Psoas muscle (tissue), 8 donors: ENCODE measurements around the gene ATP13A3. TPM values are rescaled to one million over a fixed set of nuclear protein-coding genes. Genes with fewer than 3 reads are reported as not detected.

Experiments used
- ATAC-seq, 4 donors: fragments of 200-7000 bp; cut with Tn5 transposase; one replicate each; pipeline ENCODE4 v1.9.1; 2020; ENCODE audit warnings: moderate library complexity in 3 of 4, mild to moderate bottlenecking in 2 of 4
- DNase-seq, 2 donors: peaks; one replicate each; pipeline ENCODE4 v3.0.0-alpha.2; 2020
- H3K27ac ChIP-seq: fragments of 200-600 bp; one replicate; pipeline ENCODE4 v1.8.0; 2022
- H3K27me3 ChIP-seq, 3 donors: fragments of 200-600 bp in 1 of 3; one replicate each; pipeline versions ENCODE4 v1.6.1 to v1.8.0; 2013 to 2022; ENCODE audit warnings: low read length in 2 of 3, mild to moderate bottlenecking in 2 of 3, moderate library complexity in 1 of 3; ENCODE audit not compliant: insufficient read depth in 3 of 3
- H3K36me3 ChIP-seq, 2 donors: fragments of 200-600 bp in 1 of 2; one replicate each; pipeline versions ENCODE4 v1.6.1 to v1.8.0; 2013 to 2022; ENCODE audit warnings: low read depth in 1 of 2, mild to moderate bottlenecking in 1 of 2, moderate library complexity in 1 of 2; ENCODE audit not compliant: insufficient read depth in 1 of 2
- H3K4me1 ChIP-seq: fragments of 200-600 bp; one replicate; pipeline ENCODE4 v1.8.0; 2022
- H3K4me3 ChIP-seq: fragments of 200-600 bp; one replicate; pipeline ENCODE4 v1.8.0; 2022; ENCODE audit warnings: mild to moderate bottlenecking
- H3K9me3 ChIP-seq: fragments of 200-600 bp; one replicate; pipeline ENCODE4 v1.8.0; 2022
- CTCF ChIP-seq: fragments of 200-600 bp; IDR thresholded peaks from one replicate; pipeline ENCODE4 v1.8.0; 2022; ENCODE audit warnings: antibody characterized with exemption
- WGBS, 3 donors: extraction: QIAGEN DNeasy Blood & Tissue Kit; methylation state at CpG; one replicate each; pipeline versions ENCODE4 v1.1.6 to v1.1.7; 2013; 5-methylcytosine and 5-hydroxymethylcytosine counted together
- intact Hi-C, 2 donors: fragments of 100-400 bp; cut with DNase I; formaldehyde crosslinking; loops; one replicate each; pipeline versions ENCODE4 v1.11.0 to v1.14.2; 2022
- polyA plus RNA-seq, 3 donors: library from polyadenylated mRNA; stranded (reverse); fragments of 200-250 nt; gene quantifications; one replicate each; pipeline ENCODE4 v1.2.3, GENCODE V29; 2013
- total RNA-seq, 4 donors: library from RNA; stranded (reverse); fragmentation: NEBNext Ultra II Directional in 2 of 4; extraction: Animal tissue kit (Norgen Biotek cat#: 25700) in 2 of 4; gene quantifications; one replicate each; pipeline versions ENCODE4 v1.2.1 to v1.2.4, GENCODE V29; 2021 to 2023
- donor health status: healthy with polysubstance abuse.
- donor health status: DM: no; HTN: no; CAD: no; lungs with moderate emphysema.
- donor health status: Bipolar disorder and iron deficiency.
- donor health status: healthy.
- donor health status: DM: yes; HTN: yes; CAD: no.
- donor health status: DM: no; HTN: no; CAD: no.
- donor health status: DM: no; HTN: no; CAD: no.
- donor health status: DM: yes; HTN: yes; CAD: no.

Gene ATP13A3
- total and polyA plus RNA-seq, 7 donors: 10.4 to 72.7 (median 46.6) TPM

GRCh38 chr3:194367992-194368841 is 118.6 kb downstream of the ATP13A3 start:
- no peak for ATAC-seq
- no peak for DNase-seq
- no peak overlapping the region for H3K27ac ChIP-seq
- TF ChIP-seq CTCF: no peak
- intact Hi-C loops: no loop called here
- WGBS, 3 donors: 41 to 55% (median 42%) methylated on average over 18 of the region's 18 CpGs
- H3K4me1 ChIP-seq: peaks cover 16% of the 10 kb centered on the region
- H3K36me3 ChIP-seq: no peaks in the 10 kb centered on the region
- H3K4me3 ChIP-seq: no peak overlapping the region
- H3K27me3 ChIP-seq: peaks cover 0 to 34% (median 0%) of the 10 kb centered on the region in 3 donors
- H3K9me3 ChIP-seq: no peaks in the 10 kb centered on the region

- TF ChIP-seq CTCF: no peak
- Histone ChIP-seq H3K27me3 (peaks cover 0 to 32% (median 0%) of the 10 kb centered on the region in 3 donors), H3K9me3 (no peaks in the 10 kb centered on the region), H3K27ac (no peak overlapping the region), H3K36me3 (no peaks in the 10 kb centered on the region), H3K4me3 (no peak overlapping the region), H3K4me1 (peaks cover 16% of the 10 kb centered on the region)
- intact Hi-C loops: no loop called here
- ATAC-seq (no peak), DNase-seq (no peak)
- WGBS, 3 donors: 74 to 83% (median 79%) methylated on average over 12 of the region's 12 CpGs
Observed at GRCh38 chr3:194365978-194366490, 120.8 kb downstream of the ATP13A3 start.

GRCh38 chr3:194365526-194365925 is 121.3 kb downstream of the ATP13A3 start:
- intact Hi-C loops: no loop called here
- DNase-seq (no peak), ATAC-seq (no peak)
- H3K4me1 ChIP-seq: peaks cover 16% of the 10 kb centered on the region
- H3K4me3 ChIP-seq: no peak overlapping the region
- no peak overlapping the region for H3K27ac ChIP-seq
- no peaks in the 10 kb centered on the region for H3K36me3 ChIP-seq
- H3K27me3 ChIP-seq: peaks cover 0 to 28% (median 0%) of the 10 kb centered on the region in 3 donors
- TF ChIP-seq CTCF: no peak
- H3K9me3 ChIP-seq: no peaks in the 10 kb centered on the region
- WGBS, 3 donors: 74 to 94% (median 82%) methylated on average over 6 of the region's 6 CpGs

GRCh38 chr3:194364652-194365434 is 122.0 kb downstream of the ATP13A3 start:
- peak; percentile 45 to 93 (median 88) for ATAC-seq
- Histone ChIP-seq H3K36me3 (no peaks in the 10 kb centered on the region), H3K4me1 (peaks cover 16% of the 10 kb centered on the region), H3K27me3 (peaks cover 0 to 22% (median 0%) of the 10 kb centered on the region in 3 donors), H3K9me3 (no peaks in the 10 kb centered on the region), H3K27ac (no peak overlapping the region), H3K4me3 (no peak overlapping the region)
- intact Hi-C loops: no loop called here
- WGBS, 3 donors: 12 to 26% (median 24%) methylated on average over 20 of the region's 20 CpGs
- peak; percentile 36 to 73 for DNase-seq
- TF ChIP-seq CTCF: no peak
